Endothelial cell of umbilical vein (primary cell): ENCODE results near the gene EBPL. TPM values are rescaled to one million over a fixed set of nuclear protein-coding genes. Genes with fewer than 3 reads are reported as not detected.
A peak's percentile ranks its signal among the peaks of the same experiment; 100 is the strongest.

ENCODE experiments used
- BruUV-seq: library from RNA; stranded (reverse); fragments of 400-500 nt; replicated peaks from 2 replicates; lab custom pipeline; 2021; lab: Mats Ljungman, UMichigan
- CTCF ChIA-PET: fragments of 300-600, 350-600 bp; sonication (Branson Sonifier 250); formaldehyde crosslinking; loops from one replicate; lab custom pipeline; 2021; ENCODE audit warnings: antibody characterized with exemption, inconsistent platforms; lab: Charles Lee
- POLR2A ChIA-PET: fragments of 300-600, 350-600 bp; sonication (Branson Sonifier 250); formaldehyde crosslinking; loops from one replicate; lab custom pipeline; 2021; ENCODE audit warnings: antibody characterized with exemption, inconsistent platforms; lab: Charles Lee
- DNase-seq: peaks from one replicate; pipeline ENCODE4 v3.0.0-alpha.2; 2011; ENCODE audit warnings: low read depth, low spot score
- FAIRE-seq: peaks from 2 replicates; lab custom pipeline; 2011; peaks lifted over from hg19 to GRCh38; lab: Jason Lieb, UNC
- H2AFZ ChIP-seq: 2 replicates; pipeline ENCODE4 v1.6.0; 2012; ENCODE audit warnings: low read depth, low read length, control low read depth, inconsistent platforms
- H3K27ac ChIP-seq: 2 replicates; pipeline ENCODE4 v1.5.1; 2011; ENCODE audit warnings: low read depth, mild to moderate bottlenecking, control low read depth, low read length, moderate library complexity; ENCODE audit not compliant: insufficient read depth
- H3K27me3 ChIP-seq, 2 experiments: 2 replicates each; pipeline versions ENCODE4 v1.6.0 to v1.6.1; 2011; ENCODE audit warnings: low read length in 2 of 2, mixed read lengths in 1 of 2; ENCODE audit not compliant: control insufficient read depth in 2 of 2, insufficient read depth in 2 of 2
- H3K36me3 ChIP-seq, 2 experiments: 2 replicates in 1 of 2; 3 replicates in 1 of 2; pipeline ENCODE4 v1.5.1; 2011; ENCODE audit warnings: low read length in 2 of 2, mild to moderate bottlenecking in 1 of 2, moderate library complexity in 1 of 2; ENCODE audit not compliant: control insufficient read depth in 2 of 2, insufficient read depth in 2 of 2; ENCODE audit errors: extremely low read depth in 1 of 2
- H3K4me1 ChIP-seq: 3 replicates; pipeline ENCODE4 v1.5.1; 2011; ENCODE audit warnings: mild to moderate bottlenecking, low read length; ENCODE audit not compliant: control insufficient read depth, insufficient read depth; ENCODE audit errors: extremely low read depth
- H3K4me2 ChIP-seq: 2 replicates; pipeline ENCODE4 v1.6.1; 2011; ENCODE audit warnings: low read length, control low read depth, mixed read lengths; ENCODE audit not compliant: insufficient read depth
- H3K4me3 ChIP-seq, 3 experiments: fragments of 200-600 bp in 1 of 3; sonication (generic), shearing (Covaris generic) in 1 of 3; replicated peaks in 1 of 3; 2 replicates each; pipeline ENCODE4 v1.5.1; 2011 to 2016; ENCODE audit warnings: control low read depth in 3 of 3, low read length in 3 of 3, mild to moderate bottlenecking in 2 of 3, inconsistent platforms in 1 of 3, low read depth in 1 of 3, moderate library complexity in 1 of 3; ENCODE audit not compliant: insufficient read depth in 1 of 3
- H3K79me2 ChIP-seq: 2 replicates; pipeline ENCODE4 v1.6.0; 2012; ENCODE audit warnings: low read length, inconsistent platforms; ENCODE audit not compliant: control insufficient read depth, insufficient read depth
- H3K9ac ChIP-seq: replicated peaks from 2 replicates; pipeline ENCODE3; 2011; ENCODE audit warnings: low read length, control low read depth; ENCODE audit not compliant: insufficient read depth; ENCODE audit errors: extremely low read depth
- H3K9me1 ChIP-seq: replicated peaks from 3 replicates; pipeline ENCODE4 v1.6.0; 2011; ENCODE audit warnings: mild to moderate bottlenecking, low read length; ENCODE audit not compliant: control insufficient read depth, insufficient read depth; ENCODE audit errors: extremely low read depth
- H3K9me3 ChIP-seq: replicated peaks from 2 replicates; pipeline ENCODE4 v1.5.1; 2012; ENCODE audit warnings: low read length, inconsistent platforms; ENCODE audit not compliant: control insufficient read depth, insufficient read depth
- H4K20me1 ChIP-seq: replicated peaks from 2 replicates; pipeline ENCODE3; 2011; ENCODE audit warnings: mild to moderate bottlenecking, low read length; ENCODE audit not compliant: control insufficient read depth, insufficient read depth; ENCODE audit errors: extremely low read depth
- EZH2 ChIP-seq: IDR thresholded peaks from 2 replicates; pipeline ENCODE4 v1.6.1; 2012; ENCODE audit warnings: borderline replicate concordance, low read depth, mild to moderate bottlenecking, moderate library complexity, low read length, inconsistent platforms; ENCODE audit not compliant: severe bottlenecking
- FOS ChIP-seq: IDR thresholded peaks from 2 replicates; pipeline ENCODE4 v1.6.1; 2011; ENCODE audit warnings: mild to moderate bottlenecking, low read length, moderate library complexity, borderline replicate concordance; ENCODE audit not compliant: insufficient read depth
- GATA2 ChIP-seq: IDR thresholded peaks from 2 replicates; pipeline ENCODE4 v1.7.0; 2011; ENCODE audit warnings: low read depth, mild to moderate bottlenecking, moderate library complexity, mixed read lengths, low read length; ENCODE audit not compliant: insufficient read length, insufficient read depth
- JUN ChIP-seq: IDR thresholded peaks from 2 replicates; pipeline ENCODE4 v1.6.1; 2011; ENCODE audit warnings: borderline replicate concordance, low read depth; ENCODE audit not compliant: insufficient read length, insufficient read depth
- MYC ChIP-seq: IDR thresholded peaks from one replicate; pipeline ENCODE4 v1.6.1; 2011; ENCODE audit warnings: mild to moderate bottlenecking, low read depth, low read length
- POLR2A ChIP-seq: IDR thresholded peaks from 2 replicates; pipeline ENCODE4 v1.6.1; 2012; ENCODE audit warnings: low read depth, mild to moderate bottlenecking, control low read depth, low read length
- POLR2AphosphoS5 ChIP-seq: IDR thresholded peaks from 2 replicates; pipeline ENCODE4 v1.6.1; 2012; ENCODE audit warnings: low read depth, mild to moderate bottlenecking, control low read depth, low read length, moderate library complexity; ENCODE audit not compliant: insufficient read depth
- dilution Hi-C: fragments of 300-500 bp; cut with MboI; formaldehyde crosslinking; loops from one replicate; pipeline ENCODE4 v1.15.0; 2019; ENCODE audit warnings: low sequenced_read_pairs; ENCODE audit not compliant: extremely low pct_ligation_motif_present
- intact Hi-C: fragments of 100-400 bp; cut with micrococcal nuclease; formaldehyde crosslinking; loops from one replicate; pipeline ENCODE4 v1.10.0; 2022
- polyA plus RNA-seq, 4 experiments: library from polyadenylated mRNA; depleted of rRNA in 3 of 4; stranded (reverse) in 3 of 4; unstranded in 1 of 4; fragments of >200 nt; gene quantifications; 2 replicates each; pipeline versions ENCODE4 v1.2.1 to v1.2.3, GENCODE V29; 2011 to 2012; ENCODE audit warnings: missing spikeins in 1 of 4
- total RNA-seq: library from RNA; stranded (reverse); gene quantifications from 2 replicates; pipeline ENCODE4 v1.2.3, GENCODE V29; 2021
- TF ChIP-seq, protein P1 (sequence below): IDR thresholded peaks from 2 replicates; pipeline ENCODE4 v1.6.1; 2011; ENCODE audit not compliant: insufficient read depth, insufficient read length
- TF ChIP-seq, protein P2 (sequence below), 2 donors: IDR thresholded peaks; 1 replicate in 1 of 2; 2 replicates in 1 of 2; pipeline ENCODE4 v1.5.1; 2011; ENCODE audit warnings: low read length in 2 of 2, mild to moderate bottlenecking in 2 of 2, moderate library complexity in 2 of 2, control low read depth in 1 of 2, inconsistent platforms in 1 of 2, low read depth in 1 of 2; ENCODE audit not compliant: insufficient read depth in 1 of 2; ENCODE audit errors: extremely low read depth in 1 of 2

The EBPL gene
- total and polyA plus RNA-seq, 2 donors (not counting 3 experiments of a cell fraction or from before 2014, with no cell fraction given): 75.5 to 159 TPM

DNA sequence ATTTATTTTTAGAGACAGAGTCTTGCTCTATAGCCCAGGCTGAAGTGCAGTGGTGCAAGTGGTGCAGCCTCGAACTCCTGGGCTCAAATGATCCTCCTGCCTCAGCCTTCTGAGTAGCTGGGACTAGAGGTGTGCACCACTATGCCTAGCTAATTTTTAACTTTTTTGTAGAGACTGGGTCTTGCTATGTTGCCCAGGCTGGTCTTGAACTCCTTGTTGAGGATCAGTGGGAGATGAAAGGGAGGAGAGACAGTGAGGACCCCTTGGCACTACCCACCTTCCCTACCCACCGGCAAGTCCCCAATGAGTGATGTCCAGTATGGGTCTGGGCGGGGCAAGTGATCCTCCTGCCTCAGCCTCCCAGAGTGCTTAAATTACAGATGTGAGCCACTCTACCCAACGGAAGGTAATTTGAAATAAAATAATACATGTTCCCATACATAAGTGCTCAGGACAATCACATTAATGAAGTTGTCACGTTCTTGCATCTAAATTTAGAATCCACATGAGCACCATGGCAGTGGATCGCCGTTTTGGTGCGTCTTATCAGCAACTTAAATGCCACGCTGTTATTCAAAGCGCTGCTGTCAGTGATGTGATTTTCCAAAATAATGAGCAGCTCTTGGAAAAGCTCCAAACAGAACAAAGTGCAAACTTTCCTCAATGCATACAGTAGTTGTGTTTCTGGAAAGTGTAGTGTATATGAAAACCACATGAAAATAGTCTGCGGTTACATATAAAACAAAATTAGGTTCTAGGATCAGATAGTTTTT lies 68.9 kb downstream of the EBPL start:
- Histone ChIP-seq H3K9ac (no peak overlapping the region), H3K4me1 (no peaks in the 10 kb centered on the region), H3K27me3 (peaks cover 0 to 4% of the 10 kb centered on the region in 2 experiments), H3K36me3 (no peaks in the 10 kb centered on the region), H3K9me1 (no peaks in the 10 kb centered on the region), H3K79me2 (no peaks in the 10 kb centered on the region), H3K9me3 (no peaks in the 10 kb centered on the region), H3K4me2 (no peak overlapping the region), H3K27ac (no peak overlapping the region), H2AFZ (no peak overlapping the region), H4K20me1 (no peaks in the 10 kb centered on the region), H3K4me3 (no peak overlapping the region)
- DNase-seq (peak; percentile 69), FAIRE-seq (no peak)
- dilution Hi-C loops: no loop called here
- BruUV-seq: no TSS peak
- POLR2A ChIA-PET: no interaction called here
- TF ChIP-seq POLR2A (no peak), MYC (no peak), EZH2 (no peak), GATA2 (no peak), FOS (no peak), POLR2AphosphoS5 (no peak), JUN (no peak)
- TF ChIP-seq, protein P1, sequence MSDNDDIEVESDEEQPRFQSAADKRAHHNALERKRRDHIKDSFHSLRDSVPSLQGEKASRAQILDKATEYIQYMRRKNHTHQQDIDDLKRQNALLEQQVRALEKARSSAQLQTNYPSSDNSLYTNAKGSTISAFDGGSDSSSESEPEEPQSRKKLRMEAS: no peak
- TF ChIP-seq, protein P2, sequence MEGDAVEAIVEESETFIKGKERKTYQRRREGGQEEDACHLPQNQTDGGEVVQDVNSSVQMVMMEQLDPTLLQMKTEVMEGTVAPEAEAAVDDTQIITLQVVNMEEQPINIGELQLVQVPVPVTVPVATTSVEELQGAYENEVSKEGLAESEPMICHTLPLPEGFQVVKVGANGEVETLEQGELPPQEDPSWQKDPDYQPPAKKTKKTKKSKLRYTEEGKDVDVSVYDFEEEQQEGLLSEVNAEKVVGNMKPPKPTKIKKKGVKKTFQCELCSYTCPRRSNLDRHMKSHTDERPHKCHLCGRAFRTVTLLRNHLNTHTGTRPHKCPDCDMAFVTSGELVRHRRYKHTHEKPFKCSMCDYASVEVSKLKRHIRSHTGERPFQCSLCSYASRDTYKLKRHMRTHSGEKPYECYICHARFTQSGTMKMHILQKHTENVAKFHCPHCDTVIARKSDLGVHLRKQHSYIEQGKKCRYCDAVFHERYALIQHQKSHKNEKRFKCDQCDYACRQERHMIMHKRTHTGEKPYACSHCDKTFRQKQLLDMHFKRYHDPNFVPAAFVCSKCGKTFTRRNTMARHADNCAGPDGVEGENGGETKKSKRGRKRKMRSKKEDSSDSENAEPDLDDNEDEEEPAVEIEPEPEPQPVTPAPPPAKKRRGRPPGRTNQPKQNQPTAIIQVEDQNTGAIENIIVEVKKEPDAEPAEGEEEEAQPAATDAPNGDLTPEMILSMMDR (IDR thresholded peaks at IDR 0.05; ENCODE audit: extremely low read depth in 1 of 2, insufficient read depth in 1 of 2, low read depth in 1 of 2, low read length in 2 of 2): no peak
- CTCF ChIA-PET: no interaction called here
- intact Hi-C loops: no loop called here
